IPS DF 4.7 (cell line): ENCODE data around the gene CDK9.

ENCODE experiments used
- DNase-seq: peaks from one replicate; pipeline ENCODE4 v3.0.0-alpha.2; 2013; ENCODE audit warnings: low spot score; ENCODE audit errors: extremely low read depth

CDK9 gene

DNA sequence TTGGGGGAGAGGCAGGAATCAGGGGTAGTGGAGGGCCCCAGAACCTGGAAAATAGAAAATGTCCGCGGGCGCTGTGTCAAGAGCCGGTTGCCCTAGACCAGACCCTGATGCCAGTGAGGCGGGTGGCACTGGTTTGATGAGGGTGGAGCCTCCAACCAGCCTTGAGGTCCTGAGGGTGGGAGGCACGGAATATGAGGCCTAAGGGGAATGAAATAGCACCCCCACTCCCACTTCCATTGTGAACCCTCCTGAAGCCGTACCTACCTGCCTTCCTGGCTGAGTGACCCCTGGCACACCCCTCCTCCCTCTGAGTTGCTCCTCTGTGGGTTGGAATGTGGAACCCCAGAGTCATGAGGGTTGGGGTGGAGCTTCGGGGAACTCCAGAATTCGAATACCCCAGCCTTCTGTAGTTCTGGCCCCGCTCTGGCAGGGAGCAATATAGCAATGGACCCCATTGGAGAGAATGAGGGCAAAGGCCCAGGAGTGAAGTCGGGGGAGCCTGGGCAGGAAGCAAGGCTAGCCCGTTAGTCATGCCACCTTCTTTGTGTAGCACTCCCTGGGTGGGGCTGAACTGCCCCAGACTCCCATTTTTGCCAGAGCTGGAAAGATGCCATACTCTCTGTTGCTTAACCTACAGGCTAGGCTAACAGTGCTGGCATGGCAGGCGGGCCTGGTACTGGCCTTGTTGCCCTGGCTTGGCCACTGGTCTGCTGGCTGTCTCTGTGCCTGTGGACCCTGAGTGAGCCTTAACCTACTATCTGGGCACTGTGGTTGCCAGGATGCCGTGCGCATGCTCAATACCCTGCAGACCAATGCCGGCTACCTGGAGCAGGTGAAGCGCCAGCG lies 17.9 kb downstream of the CDK9 start:
- DNase-seq: no peak

GRCh38 chr9:127805620-127806019 lies 19.8 kb downstream of the CDK9 start:
- no peak for DNase-seq

DNA sequence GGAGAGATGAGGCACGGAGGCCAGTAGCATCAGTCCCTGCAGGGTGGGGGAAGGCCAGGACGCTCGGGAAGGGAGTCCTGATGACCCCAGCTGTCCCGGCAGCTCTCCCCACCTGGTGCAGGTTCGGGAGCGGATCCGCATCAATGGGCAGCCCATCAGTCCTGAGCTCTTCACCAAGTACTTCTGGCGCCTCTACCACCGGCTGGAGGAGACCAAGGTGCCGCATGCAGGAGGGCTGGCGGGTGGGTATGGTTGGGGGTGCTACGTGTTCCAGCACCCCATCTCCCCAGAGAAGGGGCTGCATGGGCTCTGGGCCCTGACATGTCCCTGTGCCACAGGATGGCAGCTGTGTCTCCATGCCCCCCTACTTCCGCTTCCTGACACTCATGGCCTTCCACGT lies 21.0 kb downstream of the CDK9 start:
- no peak for DNase-seq

DNA sequence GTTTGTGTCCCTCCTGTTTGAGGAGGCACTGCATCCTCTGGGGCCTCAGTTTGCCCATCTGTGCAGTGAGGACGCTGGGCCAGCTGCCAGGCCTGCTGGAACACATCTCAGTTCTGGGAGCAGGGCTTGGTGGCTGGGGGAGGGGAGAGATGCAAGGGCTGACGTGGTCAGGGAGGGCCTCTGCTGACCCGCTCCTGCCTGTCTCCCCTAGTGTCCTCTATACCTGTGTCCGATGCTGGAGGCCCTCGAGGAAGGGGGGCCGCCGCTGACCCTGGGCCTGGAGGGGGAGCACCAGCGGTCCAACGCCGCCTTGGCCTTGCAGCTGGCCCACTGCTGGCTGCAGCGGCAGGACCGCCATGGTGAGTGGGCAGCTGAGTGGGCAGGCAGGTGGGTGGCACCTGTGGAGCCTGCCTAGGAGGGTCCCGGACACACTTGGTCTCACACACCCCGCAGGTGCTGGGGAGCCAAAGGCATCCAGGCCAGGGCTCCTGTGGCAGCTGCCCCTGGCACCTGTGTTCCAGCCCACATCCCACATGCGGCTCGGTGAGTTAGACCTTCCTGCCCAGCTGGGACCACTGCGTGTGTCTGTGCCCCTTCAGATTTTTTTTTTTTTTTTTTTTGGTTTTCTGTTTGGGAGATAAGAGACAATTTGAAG lies 22.6 kb downstream of the CDK9 start:
- DNase-seq: no peak

DNA sequence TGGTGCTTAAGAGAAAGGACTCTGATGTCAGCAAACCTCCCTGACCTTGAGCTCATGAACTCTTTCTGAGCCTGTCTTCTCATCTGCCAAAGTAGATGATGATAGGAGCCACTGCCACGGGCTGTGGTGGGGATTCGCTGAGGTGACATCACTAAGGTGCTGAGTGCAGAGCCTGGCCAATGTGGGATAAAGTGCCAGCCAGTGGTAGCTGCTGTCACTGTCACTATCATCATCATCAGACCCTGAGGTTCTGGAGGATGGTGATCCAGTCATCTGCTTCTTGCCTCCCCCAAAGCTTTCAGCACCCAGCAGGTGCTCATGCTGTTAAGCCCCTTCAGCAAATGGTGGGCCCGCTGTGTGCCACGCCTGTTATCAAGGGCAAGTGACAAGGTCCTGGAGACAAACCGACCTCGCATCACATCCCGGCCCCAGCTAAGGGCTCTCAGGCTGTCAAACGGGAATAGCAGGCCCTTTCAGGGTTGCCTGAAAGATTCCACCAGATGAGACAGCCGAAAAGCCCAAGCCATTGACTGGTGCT lies 23.2 kb downstream of the CDK9 start:
- DNase-seq: no peak

GRCh38 chr9:127809540-127810377 lies 23.9 kb downstream of the CDK9 start:
- no peak for DNase-seq

- DNase-seq: no peak
Observed at GRCh38 chr9:127810378-127811187, 24.7 kb downstream of the CDK9 start.

DNA sequence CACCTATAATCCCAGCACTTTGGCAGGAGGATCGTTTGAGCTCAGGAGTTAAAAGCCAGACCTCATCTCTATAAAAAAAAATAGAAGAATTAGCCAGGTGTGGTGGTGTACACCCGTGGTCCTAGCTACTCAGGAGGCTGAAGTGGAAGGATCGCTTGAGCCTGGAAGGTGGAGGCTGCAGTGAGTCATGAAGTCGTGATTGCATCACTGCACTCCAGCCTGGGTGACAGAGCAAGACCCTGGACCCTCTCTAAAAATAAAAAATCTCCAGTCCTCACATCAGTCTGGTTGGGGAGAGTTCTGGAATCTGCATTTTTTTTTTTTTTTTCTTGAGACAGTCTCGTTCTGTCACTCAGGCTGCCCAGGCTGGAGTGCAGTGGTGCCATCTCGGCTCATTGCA lies 26.2 kb downstream of the CDK9 start:
- DNase-seq: no peak

DNA sequence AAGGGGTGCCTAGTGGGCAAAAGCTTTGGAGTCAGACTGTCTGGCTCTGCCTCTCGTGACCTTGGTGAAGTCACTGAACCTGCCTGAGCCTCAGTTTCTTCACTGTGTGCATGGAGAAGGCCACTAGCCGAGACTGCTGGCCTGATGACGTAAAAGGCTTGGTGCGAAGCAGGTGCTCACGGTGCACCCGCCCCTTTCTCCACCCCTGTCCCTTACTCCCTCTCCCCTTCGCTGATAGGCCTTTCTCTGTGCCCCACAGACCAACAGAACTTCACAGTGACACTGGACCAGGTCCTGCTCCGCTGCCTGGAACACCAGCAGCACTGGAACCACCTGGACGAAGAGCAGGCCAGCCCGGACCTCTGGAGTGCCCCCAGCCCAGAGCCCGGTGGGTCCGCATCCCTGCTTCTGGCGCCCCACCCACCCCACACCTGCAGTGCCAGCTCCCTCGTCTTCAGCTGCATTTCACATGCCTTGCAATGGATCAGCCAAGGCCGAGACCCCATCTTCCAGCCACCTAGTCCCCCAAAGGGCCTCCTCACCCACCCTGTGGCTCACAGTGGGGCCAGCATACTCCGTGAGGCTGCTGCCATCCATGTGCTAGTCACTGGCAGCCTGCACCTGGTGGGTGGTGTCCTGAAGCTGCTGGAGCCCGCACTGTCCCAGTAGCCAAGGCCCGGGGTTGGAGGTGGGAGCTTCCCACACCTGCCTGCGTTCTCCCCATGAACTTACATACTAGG lies 27.3 kb downstream of the CDK9 start:
- no peak for DNase-seq

DNA sequence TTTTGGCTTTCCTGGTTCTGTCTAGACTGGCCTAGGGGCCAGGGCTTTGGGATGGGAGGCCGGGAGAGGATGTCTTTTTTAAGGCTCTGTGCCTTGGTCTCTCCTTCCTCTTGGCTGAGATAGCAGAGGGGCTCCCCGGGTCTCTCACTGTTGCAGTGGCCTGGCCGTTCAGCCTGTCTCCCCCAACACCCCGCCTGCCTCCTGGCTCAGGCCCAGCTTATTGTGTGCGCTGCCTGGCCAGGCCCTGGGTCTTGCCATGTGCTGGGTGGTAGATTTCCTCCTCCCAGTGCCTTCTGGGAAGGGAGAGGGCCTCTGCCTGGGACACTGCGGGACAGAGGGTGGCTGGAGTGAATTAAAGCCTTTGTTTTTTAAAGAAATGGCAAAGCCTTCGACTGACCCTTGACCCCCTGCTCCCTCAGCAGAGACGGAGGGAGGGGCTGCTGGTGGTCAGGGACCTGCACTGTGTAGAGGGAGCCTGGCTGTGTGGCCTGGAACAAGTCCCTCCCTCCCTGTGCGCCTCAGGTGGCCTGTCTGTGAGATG lies 27.9 kb downstream of the CDK9 start:
- DNase-seq: no peak

DNA sequence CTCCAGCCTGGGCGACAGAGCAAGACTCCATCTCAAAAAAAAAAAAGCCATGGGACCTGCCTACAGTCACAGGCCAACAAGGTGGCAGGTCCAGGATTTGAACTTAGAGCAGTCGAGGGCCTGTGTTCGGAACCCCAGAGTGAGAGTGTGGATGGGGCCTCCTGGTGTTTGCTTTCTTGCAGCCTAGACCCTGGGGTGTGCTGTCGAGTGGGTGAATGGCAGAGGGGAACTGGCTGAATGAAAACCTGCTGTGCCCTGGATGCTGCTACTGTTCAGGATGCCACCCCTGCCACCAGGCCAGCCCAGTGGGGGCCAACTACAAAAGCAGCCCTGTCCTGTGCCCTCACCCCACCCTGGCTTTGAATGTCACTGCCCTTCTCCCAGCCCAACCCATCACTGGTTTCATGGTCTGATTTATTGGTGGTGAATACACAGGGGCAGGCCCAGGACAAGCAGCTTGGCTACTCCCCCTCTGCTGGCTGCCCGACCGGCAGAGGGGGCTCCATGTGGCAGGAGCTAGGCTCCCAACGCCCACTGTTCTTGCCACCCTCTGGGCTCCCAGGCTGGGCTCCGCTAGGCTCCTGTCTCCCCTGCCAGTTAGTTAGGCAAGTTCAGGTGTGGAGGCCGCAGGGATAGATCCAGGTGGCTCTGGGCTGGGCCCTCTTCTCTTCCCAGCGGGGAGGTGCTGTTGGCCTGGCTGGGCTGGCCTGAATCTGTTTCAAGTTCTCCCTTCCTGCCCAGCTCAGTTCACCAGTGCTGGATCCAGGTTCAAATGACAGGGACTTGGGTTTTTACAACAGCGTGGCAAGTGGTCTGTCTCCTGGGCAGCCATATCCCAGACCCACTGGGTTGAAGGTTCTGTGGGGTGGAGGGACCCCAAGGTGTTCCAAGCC lies 29.0 kb downstream of the CDK9 start:
- no peak for DNase-seq

DNA sequence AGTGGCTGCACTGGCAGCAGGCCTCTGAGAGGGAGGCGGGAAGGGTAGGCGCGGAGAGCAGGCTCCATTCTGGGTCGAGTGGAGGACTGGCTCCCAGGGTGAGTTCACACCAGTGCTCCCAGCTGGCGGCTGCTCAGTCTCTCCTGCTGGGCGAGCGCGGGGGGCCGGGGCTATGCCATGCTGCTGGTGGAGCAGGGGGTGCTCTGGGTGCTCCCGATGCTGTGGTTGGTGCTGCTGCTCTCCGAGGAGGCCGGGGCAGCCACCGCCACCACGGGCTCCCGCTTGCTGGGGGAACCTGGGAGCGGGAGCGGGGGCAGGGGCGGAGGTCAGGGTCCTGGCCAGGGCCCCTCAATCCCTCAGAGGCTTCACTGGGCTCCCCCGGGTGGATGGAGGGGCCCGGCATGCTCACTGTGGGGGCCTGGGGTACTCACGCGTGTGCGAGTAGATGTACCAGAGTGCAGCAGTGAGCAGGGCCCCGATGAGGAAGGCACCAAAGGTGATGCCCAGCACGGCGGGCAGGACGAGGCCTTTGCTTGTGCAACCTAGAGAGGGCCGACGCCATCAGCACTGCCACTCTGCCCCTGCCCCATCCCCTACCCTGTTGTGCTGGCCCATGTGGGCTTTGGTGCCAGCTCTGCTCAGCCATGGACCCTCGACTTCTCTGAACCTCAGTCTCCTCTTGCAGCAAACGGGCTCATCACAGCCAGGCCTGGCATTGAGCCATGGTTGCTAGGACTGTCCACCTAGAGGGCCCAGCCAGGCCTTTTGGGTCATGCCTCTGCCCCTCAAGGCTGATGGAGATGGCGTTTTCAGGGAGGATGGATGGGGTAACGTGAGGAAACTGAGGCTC lies 29.9 kb downstream of the CDK9 start:
- no peak for DNase-seq

DNA sequence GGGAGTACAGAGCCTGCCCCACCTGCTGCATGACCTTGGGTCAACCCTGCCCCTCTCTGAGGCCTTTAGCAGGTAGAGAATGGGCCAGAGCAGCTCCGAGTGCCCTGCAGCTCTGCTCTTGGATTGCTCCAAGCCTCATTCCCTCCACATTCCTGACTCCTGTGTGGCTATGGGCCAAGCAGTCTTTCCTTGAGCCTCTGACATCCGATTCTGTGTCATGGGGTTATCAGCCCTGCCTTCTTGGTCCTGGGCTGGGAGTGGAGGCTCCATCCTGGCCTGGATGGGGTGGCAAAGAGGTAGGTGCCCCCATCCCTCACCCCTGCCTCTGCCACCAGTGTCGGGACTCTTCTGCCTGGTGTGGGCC lies 30.5 kb downstream of the CDK9 start:
- no peak for DNase-seq

DNA sequence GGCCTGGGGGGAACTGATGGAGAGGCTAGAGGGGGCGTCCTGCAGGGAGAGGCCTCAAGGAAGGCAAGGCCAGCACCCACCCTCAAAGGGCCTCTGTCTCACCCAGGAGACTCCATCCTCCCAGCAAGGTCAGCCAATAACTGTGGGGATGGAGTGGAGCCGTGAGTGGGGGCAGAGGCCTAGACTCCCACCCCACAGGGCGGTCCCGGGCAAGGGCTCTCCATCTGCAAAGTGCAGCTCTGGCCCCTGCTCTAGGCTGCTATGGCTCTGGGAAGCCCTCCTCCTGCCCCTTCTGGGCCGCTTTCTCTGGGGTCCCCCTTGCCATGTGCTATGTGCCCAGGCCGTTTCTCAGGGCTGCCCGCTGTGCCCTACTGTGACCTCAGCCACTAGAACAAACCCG lies 30.9 kb downstream of the CDK9 start:
- DNase-seq: no peak

- no peak for DNase-seq
Observed at GRCh38 chr9:127817881-127818434, 32.1 kb downstream of the CDK9 start.

- no peak for DNase-seq
Observed at GRCh38 chr9:127818574-127818973, 32.7 kb downstream of the CDK9 start.

GRCh38 chr9:127822108-127822507 lies 36.3 kb downstream of the CDK9 start:
- no peak for DNase-seq
